NCI-H748 (cell line): ENCODE measurements around the gene SLC33A1.
"Not testable (repeated sequence)": the region's sequence is repeated elsewhere in the genome, so short reads cannot be mapped to it uniquely, and the experiment has no call there.

Experiments used
- DNase-seq: peaks from one replicate; lab custom pipeline; 2025; ENCODE audit not compliant: unreplicated experiment; lab: John Stamatoyannopoulos, UW

The SLC33A1 gene

DNA sequence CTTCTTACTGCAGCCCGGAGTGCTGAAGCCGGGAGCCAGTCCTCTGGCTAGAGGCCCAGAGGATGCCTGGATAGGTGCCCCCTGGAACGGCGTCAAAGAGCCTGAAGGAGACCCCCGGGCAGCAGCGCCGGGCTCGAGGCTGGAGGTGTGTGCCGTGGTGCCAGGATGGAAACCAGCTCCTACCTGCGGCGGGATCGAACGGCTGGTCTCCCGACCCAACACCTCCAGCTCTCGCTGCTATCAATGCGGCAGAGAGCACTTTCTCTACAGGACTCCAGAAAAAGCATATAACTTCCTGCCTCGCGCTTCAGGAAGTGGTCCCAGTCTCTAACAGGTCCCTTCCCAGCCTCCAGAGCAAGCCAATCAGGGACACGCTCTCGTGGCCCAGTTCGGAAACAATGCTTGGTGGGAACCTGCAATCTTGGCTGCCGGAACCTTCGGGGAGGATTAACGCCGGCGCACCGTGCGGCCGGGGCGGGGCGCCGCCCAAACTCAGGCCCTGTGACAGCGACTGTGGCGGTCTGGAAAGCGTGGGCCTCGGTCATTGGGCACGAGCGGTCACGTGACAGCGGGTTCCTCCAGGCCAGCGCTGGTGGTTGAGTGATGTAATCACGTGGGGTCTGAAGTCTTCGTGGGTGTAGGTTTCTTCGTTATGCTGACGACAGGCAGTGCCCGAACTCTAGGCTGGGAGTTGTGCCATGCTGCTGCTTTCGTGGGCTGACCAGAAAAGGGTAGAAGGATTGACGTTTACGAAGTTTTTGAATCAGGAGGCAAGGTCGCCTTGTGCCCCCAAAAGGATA lies at the start of gene SLC33A1:
Gene SLC33A1 (minus strand): TSS at position 287 of the 800 bp plus-strand sequence. CDS start 430 bp downstream, outside the sequence.
- peak; percentile 97 for DNase-seq

DNA sequence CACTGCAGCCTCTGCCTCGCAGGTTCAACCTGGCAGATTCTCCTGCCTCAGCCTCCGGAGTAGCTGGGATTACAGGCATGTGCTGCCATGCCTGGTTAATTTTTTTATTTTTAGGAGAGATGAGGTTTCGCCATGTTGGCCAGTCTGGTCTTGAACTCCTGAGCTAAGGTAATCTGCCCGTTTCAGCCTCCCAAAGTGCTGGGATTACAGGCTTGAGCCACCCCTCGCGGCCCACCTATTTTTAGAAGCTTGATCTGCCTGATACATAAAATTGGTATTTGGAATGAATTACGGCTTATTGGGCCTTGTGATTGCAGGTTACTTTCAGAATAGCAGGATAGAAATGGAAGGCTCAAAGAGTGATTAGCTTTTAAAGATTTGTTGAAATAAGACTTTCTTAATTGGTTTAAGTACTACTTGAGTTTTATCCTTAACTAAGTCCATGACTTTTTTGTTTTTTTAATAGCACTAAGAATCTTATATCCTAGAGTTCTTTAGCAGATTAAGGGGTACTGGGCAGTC lies 41.2 kb upstream of the SLC33A1 start:
- no peak for DNase-seq

DNA sequence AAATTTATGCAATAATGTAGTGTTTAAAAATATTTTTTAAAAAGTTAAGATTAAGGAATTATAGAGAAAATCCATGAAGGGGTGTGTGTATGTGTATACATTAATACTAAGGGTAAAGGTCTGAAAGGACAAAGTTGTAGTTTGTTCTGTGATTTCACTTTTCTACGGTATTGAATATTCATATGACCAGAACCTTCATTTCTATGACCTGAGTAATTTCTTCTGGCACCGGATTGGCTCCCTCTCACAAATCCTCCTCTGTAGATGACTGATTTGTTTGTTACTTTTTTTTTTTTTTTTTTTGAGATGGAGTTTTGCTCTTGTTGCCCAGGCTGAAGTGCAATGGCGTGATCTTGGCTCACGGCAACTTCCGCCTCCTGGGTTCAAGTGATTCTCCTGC lies 37.1 kb upstream of the SLC33A1 start:
- DNase-seq: no peak

DNA sequence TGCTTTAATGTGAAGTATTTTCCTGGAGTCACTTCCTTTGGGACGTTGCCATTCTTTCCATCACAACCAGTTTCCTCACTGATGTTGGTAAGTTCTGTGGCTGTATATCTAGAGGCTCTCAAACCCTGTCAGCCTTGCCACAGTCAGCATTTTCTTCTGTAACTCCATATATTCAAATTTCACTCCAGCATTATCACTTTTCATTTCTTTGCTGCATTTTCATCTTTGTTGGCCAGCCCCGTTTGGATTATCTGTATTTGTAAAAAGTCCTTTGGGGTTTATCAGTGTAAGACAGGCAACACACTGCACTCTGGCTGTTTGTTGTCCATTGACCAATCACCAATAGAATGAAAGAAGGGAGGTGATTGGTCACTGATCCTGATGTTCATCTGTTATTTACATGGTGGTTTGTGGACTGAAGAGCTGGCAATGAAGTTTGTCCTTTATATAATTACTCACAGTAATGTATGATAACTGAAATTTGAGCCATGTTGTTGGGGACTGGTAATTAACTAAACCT lies 36.5 kb upstream of the SLC33A1 start:
- no peak for DNase-seq

DNA sequence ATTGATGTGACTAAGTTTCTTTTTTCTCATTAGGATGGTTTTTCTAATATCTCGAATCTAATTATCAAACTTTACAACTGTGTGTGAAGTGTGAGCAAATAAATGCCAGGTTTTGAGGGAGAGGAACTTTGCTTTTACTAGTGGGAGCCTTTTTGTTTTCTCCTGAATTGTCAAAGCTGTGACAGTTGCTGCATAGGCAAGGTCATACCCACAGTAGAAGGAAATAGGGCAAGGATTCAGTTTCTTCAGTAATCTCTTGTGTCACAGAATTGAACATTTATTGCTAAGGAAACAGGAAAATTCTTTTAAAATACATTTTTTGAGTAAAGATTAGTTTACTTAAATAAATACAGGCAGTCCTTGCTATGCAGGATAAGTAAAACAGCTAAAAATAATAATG lies 35.7 kb upstream of the SLC33A1 start:
- DNase-seq: no peak

DNA sequence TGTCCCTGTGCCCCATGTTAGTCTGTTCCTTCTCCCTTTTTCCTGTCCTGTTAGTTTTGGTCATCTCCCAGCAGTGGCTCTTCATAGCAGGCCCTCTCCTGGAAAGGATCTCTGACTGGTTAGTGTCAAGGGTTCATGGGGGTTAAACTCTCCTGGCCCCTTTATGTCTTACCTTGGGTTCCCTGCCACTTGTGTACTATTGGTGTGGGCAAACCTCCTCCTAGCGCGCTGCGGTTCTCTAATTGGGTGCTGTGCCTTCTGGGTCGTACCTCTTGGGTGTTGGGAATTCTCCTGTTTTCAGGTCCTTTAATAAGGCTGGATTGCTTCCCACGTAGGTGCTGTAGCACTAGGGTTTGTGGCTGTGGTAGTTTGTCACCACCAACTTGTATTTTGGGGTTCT lies 35.0 kb upstream of the SLC33A1 start:
- DNase-seq: no peak

DNA sequence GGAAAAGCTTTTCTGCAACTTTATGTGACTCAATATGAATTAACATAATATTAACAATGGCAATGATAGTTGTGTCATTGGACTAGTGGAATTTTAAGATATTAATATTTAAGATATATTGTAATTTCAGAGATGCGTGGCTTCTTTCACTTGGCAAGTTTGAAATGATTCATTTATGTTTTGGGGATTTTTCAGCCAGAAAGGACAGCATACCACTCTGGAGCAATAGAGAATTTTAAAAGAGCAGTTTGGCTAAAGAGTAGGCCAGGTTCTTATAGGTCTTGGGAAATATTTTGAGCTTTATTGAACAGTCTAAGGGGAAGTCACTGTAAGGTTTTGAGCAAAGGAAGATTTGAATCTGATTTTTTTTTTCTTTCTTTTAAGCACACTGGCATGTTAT lies 32.7 kb upstream of the SLC33A1 start:
- DNase-seq: no peak

DNA sequence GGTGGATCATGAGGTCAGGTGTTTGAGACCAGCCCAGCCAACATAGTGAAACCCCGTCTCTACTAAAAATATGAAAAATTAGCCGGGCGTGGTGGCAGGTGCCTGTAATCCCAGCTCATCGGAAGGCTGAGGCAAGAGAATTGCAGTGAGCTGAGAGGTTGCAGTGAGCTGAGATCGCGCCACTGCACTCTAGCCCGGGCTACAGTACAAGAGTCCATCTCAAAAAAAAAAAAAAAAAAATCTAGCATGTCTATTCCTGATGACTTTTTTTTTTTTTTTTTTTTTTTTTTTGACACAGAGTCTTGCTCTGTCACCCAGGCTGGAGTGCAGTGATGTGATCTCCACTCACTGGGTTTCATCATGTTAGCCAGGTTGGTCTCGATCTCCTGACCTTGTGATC lies 32.1 kb upstream of the SLC33A1 start:
- not testable (repeated sequence) for DNase-seq

DNA sequence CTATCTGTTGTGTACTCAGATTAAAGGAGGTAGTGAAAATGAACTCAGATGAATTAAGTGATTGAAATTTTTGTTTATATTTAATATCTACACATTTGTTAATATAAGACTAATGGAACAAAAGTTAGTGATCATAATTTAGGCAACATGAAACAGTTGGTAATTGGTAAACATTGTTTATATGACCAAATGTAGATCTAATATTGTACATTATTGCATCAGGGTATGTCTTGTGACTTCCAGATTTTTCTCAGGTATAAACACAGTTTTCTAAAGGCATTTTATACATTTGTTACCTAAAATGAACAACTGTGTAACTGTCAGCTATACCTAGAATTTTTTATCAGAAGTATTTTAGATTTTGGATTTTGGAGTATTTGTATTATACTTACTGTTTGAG lies 31.1 kb upstream of the SLC33A1 start:
- no peak for DNase-seq

DNA sequence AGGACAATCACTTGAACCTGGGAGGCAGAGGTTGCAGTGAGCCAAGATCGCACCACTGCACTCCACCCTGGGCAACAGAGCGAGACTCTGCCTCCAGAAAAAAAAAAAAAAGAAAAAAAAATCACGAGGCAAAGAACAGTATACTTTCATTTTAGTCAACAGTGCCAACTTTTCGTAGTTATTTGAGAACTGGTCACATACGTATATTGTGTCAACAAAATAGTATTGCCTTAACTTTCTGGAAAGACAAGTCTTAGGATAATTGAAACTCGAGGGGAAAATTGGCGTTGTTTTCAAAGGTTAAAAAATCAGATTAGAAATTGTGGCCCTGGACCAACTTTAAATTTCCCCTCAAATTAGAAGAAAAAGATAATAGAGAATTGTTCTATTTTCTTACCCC lies 30.1 kb upstream of the SLC33A1 start:
- DNase-seq: no peak

DNA sequence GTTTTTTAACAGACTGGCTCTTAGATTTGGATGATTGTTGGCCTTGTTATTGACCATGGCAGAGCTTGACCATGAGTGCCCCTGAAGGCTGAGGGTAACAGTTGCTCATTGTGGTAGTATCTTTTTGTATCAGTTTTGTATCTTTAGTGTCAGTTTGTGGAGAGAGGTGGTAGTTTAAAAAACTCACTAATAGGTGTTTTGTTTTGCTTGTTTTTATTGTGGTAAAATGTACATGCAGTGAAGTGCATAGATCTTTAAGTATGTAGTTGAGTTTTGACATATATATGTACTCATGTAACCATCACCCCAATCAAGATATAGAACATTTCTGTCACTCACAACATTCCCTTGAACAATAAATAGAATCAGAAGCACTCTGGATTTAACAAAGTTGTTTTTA lies 26.1 kb upstream of the SLC33A1 start:
- DNase-seq: no peak

DNA sequence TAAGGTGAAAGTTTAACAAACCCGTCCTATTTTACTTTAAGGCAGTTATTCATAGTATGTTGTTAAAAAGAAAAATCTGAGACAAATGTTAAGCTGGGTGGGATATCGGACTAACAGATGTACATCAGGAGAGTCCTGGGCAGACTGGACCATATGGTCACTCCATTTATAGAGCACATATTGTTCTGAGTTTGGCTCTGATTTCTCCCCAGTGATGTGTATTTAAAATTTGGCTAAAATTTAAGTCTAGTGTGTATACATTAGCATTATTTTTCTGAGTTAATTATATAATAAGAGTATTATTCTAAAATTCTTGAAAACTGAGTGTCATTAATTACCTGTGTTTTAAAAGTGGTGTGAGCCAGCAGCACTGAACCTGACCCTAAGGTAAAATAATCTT lies 22.3 kb upstream of the SLC33A1 start:
- no peak for DNase-seq

DNA sequence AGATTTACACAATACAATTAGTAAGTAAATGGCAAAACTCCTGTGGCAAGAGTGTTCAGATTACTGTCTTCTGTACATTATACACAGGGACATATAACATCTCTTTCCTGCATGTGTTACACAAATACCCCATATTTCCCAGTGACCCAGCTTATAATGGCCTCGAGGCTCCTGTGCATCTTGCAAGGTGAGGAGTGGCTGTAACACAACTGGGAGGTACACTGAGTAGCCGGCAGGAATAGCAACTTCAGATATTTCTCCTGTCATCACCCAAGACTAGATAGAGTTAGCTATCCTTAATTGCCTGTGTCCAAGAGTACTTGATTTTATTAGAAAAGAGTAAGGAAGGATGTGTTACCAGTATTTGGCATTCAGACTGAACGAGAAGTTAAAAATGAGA lies 21.8 kb upstream of the SLC33A1 start:
- DNase-seq: no peak

DNA sequence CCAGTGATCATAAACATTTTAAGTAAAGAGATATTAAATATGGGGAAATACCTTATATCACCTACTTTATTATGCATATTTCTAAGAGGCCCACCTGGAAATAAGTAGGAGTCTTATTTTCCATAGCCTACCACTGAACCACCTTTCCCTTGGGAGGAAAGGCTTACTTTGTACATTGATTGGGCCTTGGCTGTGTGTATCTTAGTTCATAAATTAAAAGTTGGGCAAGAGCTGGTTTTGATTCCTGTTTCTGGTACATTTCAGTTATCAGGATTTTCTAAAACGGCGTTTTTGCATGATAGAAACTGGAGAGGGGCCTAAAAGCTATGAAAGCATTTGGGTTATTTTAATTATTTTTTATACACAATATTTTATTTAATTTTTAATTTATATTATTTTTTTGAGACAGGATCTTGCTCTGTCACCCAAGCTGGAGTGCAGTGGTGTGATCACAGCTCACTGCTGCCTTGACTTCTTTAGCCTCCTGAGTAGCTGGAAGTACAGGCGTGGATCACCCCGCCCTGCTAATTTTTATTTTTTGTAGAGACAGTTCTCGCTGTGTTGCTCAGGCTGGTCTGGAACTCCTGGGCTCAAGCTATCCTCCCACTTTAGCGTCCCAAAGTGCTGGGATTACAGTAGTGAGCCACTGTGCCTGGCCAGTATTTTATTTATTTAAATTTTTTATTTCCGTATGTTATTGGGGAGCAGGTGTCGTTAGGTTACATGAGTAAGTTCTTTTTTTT lies 18.8 kb upstream of the SLC33A1 start:
- no peak for DNase-seq

DNA sequence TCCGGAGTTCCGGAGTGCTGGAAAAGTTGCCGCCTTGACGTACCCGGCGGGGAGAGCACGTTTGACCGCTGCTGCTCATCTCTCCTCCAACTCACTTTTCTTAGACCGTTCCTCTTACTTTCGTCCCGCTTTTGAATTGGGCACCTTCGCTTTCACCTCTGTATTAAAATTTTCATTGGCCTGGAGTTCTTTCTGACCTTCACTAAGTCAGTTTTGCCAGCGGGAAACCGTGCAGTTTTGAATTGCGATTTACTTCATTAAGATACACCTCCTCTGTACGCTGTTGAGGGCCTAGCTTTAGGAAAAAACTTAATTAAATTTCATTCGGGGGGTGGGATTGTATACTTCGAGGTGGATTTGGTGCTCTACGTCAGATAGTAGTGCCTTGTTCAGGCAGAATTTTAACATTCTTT lies 17.5 kb upstream of the SLC33A1 start:
- no peak for DNase-seq

DNA sequence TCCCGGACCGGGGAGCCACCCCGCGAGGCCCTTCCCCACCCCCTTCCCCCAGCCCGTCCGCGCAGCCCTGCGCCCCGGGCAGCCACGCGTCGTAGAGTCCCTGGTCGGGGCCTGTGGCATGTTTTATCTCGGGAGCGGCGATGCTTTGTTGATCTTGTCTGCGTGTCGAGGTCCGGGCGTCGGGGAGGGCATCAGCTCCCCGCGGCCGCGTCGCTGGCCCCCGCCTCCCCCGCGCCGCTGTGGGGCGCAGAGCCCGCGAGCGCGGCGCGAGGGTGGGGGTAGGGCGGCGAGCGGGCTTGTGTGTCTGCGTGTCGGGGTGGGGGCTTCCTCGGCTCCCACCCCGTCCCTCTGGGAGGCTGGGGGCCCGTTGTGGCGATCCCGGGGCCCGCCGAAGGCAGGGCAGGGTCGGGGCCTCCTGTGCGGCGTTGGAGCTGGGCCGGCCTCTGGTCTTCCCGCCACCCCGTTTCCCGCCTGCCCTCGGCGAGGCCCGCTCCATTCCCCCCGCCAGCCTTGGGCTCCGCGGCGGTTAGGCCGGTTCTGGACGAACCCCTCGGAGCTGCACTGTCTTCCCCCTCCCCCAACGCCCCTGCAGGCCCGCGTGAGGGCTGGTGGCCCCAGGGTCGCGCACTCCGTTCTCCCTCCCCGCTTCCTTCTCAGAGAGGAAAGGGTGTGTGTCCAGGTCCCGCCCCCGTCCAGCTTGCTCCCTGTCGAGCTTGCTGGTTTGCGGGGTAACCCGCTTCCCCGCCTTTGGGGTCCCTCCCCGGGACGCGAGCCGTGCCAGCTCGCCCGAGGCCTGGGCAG lies 16.9 kb upstream of the SLC33A1 start:
- peak; percentile 27 for DNase-seq

DNA sequence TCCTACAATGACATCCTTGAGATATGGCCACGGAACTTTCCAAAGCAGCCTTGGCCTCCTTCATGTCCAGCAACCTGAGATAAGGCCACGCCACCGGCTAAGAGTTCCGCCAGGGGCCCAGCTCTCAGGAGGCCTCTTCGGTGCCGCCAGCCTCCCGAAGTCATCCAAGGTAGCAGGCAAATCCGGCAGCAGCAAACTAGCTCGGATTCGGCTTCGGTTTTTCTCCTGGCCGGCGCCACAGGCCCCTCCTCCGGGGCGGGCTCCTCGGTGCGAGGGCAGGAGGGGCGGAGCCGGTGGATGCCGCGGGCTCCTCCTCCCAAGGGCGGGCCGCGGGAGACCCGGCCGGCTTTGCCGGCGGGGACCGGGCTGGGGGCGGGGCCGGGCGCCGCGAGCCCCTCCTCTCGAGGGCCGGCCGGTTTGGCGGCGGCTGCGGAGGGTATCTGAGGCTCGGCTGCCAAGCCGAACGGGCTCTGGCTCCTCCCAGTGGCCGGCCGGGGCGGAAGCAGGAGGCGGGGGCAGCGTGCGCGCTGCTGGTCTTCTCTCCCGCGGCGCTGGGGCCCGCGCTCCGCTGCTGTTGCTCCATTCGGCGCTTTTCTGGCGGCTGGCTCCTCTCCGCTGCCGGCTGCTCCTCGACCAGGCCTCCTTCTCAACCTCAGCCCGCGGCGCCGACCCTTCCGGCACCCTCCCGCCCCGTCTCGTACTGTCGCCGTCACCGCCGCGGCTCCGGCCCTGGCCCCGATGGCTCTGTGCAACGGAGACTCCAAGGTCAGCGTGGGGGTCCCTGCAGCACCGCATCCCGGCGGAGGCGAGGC lies 16.1 kb upstream of the SLC33A1 start, which contains the start of gene GMPS:
Gene GMPS (plus strand): TSS at position 518 of the 812 bp plus-strand sequence. CDS start 221 bp downstream, at position 739.
- peak; percentile 97 for DNase-seq

DNA sequence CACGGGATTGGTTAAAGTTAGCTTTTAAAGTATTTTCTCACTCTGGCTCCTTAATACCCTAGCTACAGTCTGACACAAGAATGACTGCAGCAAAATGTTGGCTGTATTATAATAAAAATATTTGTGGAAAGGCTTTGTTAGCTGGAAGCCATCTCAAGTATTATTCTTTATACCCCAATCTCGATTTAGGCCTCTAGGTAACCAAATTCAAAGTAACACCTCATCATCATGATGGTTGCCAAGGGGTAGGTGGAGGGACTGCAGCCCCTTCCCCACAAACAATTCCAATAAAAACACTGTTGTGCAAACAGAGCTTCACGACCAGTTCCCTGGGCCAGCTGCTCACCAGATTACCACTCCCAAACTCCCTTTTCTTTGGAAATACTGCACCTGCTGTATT lies 15.5 kb upstream of the SLC33A1 start:
- DNase-seq: peak; percentile 47

DNA sequence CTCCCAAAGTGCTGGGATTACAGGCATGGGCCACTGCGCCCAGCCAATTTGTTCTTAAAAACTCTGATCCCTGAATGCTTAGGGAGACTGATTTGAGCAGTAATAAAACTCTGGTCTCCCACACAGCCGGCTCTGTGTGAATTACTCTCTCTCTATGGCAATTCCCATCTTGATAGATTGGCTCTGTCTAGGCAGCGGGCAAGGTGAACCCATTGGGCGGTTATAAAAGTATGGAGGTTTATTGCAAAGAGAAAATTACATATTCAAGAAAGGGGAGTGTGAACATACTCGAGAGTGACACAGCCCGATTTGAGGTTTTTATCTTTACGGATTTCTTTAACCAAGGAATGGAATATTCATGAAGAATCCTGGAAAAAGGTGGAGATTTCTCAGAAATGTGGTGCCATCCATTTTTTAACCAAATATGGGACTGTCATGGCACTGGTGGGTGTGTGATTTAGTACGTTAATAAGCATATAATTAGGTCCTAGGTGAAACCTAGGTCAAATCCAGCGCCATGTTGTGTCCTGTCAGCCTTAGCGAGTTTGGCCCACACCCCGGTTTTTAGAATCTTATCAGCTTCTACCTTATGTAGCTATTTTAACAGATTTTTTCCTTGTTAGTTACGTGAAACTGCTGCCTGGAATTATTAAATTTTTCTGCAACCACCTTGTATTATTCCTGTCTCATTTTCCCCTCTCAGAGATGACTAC lies 9.0 kb upstream of the SLC33A1 start:
- DNase-seq: no peak
